Midbrain (tissue), 1 donor: Measurements from ENCODE around the gene DCT.
A peak's percentile ranks its signal among the peaks of the same experiment; 100 is the strongest.

Experiments used
- DNase-seq: peaks from one replicate; lab custom pipeline; 2025; lab: John Stamatoyannopoulos, UW

DCT gene

GRCh38 chr13:94454334-94454733 lies 25.1 kb downstream of the DCT start:
- no peak for DNase-seq

DNA sequence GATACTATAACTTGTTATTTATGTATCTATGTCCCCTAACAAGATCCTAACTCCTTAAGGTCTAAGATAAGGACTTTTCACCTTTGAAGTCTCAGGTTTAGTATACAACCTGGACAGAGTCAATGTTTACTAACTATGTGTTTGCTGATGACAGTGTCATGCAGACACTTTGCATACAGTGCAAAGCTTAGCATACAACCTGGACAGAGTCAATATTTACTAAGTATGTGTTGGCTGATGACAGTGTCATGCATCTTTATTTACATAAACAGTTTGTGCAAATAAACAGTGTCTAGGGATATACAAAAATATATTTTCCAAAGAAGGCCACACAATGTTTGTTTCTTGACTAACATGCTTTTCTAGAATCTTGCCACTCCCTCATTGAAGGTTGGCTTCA lies 34.7 kb downstream of the DCT start:
- DNase-seq, result no peak

DNA sequence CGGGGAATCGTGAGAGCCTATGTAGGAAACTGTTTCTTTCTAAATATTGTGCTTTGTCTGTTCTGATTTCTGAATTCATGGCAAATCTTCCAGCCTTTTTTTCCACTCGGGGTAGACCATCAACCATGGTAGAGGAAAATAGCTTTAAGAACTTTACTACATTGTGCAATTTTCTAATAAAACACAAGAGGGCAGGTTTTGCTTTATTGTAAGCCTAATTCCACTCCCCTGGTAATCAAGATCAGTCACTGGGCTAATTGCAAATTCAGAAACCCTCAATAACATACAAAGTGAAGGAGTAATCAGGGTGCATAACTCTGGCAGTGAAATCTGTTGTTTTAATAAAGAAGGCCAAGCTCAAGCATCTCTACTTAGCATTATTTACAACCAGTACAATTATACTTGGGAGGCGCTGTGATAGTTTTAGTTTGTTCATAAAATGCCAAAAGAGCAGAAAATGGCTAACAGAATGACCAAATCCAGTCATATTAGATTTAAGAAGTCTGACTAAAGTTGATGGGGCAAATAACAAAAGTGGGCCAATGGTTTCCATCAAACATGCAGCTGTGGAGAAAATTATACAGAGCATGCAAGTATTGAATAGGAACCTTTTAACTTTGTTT lies 43.8 kb downstream of the DCT start:
- DNase-seq, result peak; percentile 82

DNA sequence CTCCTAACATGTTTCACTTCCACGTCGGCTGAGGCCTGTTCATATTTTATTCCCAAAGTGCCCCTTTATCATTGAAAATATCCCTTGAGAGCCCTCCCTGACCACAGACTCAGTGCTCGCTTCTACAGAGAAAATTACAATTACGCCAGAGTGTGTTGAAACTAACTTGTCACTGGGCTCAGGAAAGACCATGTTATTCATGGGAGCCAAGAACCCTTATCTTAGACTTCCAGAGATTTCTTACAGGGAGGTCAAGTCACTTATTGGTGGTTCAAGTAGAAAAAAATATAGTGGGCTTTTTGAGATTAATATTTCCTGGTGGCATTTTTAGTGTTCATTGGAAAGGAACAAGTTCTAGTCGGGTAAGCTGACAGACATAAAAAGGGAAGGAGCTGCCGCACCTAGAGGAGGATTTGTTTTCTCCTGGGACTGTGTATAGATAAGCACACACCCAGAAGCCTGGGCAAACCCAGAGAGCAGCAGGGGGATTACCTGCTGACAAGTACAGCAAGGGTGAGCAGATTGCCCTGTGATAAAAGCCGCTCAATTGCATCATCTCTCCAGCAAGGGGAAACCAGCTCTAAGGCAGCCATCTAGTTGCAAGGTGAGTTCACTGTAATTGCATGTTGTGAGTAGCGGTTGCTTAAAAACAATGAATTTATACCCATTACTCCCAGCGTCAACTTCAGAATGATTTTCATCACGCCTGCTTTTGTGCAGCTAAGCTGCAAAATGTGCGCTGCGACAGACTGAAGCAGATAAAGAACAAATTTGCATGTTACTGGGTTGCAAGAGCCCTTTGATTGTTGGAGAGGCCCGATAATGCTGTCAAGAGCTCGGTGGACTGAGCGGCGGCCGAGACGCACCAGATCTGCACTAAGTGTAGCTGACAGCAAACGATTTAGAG lies 46.2 kb downstream of the DCT start:
- peak; percentile 8 for DNase-seq

DNA sequence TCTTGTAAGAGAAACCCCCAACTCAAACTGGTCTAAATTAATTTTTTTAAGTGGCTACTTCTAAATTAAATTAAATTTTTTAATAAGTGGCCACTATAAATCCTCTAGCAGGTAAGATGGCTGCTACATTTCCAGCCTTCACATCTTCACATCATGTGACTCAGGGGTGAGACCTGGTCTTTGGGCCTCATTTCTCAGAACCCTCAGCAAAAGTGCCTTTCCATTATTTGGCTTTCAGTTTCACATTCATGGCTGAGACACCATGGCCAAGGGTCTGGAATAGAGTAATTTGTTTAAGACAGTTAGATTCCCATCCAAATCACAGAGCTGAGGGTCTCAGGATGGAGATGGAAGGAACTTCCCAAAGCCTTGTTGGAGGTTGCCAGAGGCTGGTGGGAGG lies 47.5 kb downstream of the DCT start:
- DNase-seq, result no peak

DNA sequence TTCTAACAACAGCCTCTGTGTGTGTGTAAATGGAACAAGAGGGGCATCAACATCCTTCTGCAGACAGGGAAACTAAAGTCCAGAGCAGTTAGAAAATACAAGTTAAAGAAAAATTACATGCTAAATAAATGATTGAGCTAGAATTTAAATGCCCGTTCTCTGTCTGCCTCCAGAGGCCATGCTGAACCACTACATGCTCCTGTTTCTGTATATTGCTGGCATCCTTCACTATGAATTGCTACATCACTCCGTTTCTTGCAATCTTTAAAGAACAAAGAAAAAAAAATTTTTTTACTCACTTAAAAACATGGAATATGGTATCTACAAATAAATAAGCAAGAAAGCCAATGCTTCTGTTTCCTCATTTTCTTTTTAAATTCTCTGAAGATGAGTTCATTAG lies 47.9 kb downstream of the DCT start:
- DNase-seq, result no peak

GRCh38 chr13:94427313-94427953 lies 52.0 kb downstream of the DCT start:
- DNase-seq, result peak; percentile 5

DNA sequence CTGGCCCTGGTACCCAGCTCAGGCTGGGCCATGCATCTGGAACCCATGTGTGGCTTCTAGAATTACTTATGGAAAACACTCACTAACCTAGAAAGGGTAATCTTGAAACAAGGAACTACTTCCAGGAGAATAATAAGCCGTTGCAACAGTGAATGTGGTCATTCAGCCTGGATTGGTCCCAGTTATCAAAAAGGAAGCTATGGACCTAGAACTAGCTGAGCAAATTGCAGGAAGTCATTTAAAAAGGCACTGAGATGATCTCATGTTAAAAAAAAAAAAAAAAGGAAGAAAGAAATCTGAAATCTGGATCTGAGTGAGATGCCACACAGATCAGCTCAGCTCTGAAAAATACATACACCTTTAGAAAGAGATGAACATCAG lies 59.6 kb downstream of the DCT start:
- DNase-seq, result no peak

DNA sequence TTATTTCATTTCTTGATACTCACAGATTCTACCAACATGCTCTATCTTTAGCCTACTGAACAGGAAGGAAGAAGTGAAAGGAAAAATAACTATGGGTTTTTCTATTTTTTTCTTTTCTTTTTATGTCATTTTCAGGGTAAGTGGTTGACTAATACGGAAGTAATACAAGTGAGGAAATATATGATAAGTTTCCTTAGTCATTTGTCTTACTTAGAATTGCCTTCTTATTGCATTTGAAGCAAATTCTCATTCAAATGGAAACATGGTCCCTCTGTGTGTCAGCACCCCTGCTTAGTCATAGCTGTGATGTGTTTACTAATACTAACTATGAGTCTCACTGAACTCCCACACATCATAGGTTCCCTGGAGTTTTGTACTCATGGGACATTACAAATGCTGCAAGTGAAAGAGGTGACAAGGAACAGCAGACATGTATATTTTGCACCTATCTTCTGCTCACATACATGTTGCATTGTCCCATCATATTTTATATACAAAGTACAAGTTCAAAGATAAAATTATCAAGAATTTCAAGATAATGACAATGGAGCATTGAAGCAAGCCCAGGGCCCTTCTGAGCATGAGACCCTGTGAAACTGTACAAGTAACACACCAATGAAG lies 60.1 kb downstream of the DCT start:
- DNase-seq, result no peak

DNA sequence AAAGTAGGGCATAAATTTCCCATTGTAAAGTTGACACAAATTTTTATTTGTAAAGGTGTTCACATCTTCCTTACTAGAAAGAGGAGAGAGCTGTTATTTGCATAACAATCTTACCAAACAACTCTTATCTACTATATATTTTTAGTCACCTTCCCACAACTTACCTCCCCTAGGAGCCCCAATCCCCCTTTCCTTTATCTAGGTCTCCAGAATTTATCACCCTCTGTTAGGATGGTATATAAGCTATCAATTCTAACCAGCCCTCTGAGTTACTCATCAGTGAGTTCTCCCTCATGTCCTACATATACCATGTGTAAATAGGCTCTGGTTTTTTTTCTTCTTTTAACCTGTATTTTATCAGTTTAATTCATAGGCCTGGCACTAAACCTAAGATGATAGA lies 62.2 kb downstream of the DCT start:
- no peak for DNase-seq

GRCh38 chr13:94416454-94417080 lies 62.9 kb downstream of the DCT start:
- peak; percentile 4 for DNase-seq

GRCh38 chr13:94415500-94416237 lies 63.8 kb downstream of the DCT start:
- no peak for DNase-seq

DNA sequence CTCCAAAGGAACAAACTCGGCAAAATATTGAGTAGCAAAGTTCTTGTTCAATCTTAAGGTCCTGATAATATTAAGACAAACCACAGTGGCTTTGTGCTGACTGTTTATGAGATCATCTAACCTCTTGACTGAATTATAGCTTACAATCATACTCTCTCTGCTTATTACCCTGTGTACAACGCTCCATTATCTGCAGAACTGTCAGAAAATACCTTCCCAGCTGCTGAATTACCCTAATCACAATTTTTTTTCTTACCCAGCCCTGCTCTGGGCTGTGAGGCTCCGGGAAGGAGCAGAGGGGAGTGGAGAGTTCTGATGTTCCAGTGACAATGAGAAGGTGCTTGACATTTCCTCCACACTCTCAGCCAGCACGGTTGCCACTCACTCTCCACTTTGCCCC lies 64.8 kb downstream of the DCT start:
- DNase-seq, result no peak

DNA sequence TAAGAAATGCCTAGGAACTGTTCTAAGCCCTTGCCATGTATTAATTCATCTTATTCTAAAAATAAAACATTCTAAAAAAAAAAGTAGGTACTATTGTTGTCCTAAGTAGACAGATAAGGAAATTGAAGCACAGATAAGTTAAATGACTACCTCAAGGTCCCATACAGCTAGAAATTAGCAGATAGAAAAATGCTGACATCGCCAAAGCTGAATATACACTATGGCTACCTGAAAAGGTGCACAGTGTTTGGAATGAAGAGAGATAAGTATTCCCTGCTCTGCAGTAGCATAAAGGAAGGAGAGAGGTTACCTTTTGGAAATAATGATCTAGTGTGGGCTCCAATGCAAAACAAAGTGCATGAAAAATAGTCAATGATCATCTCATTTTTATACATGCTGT lies 65.3 kb downstream of the DCT start:
- no peak for DNase-seq

DNA sequence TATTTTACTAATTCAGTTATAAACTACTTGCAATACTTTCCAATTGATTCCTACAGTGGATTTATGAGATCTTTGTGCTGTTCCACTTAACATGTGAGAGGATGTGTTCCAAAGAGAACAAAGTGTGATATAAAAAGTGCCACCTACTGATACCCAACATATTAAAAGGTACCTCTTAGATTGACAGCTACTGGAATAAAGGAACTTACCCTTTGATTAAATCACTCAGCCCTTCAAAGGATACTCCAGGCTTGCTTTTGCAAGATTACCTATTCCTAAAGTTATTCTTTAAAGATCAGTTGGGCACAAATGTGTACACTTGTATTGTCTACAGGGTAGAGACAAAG lies 65.9 kb downstream of the DCT start:
- DNase-seq, result no peak

DNA sequence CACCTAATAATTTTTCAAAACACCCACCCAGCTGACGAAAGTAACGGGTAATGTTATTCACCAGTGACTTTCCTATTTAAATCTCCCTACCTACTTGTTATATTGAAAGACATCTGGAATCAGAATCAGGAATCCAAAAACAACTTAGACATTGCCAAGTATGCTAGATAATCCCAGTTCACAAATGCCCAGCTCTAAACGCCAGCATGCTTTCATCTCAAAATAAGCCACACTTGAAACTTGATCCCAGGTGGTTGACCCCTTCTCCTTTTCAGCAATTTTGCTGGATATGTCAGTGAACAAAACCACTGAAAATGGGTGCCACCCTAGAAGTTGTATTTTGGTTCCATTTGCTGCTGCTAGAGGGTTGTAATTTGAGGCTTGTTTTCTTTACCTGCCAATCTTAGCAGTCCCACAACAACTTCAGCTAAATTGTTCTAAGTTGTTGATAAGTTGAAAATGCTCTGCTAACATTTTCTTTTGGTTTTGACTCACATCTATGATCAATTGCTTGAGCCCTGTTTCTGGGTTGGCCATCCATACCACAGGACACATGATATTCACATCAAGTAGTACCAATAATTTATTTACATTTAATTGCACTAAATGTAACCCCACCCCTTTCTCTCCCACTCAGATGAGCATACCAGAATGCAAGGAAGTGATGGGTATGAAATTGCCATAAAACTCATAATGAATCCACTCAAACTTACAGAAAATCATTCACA lies 66.4 kb downstream of the DCT start:
- no peak for DNase-seq

DNA sequence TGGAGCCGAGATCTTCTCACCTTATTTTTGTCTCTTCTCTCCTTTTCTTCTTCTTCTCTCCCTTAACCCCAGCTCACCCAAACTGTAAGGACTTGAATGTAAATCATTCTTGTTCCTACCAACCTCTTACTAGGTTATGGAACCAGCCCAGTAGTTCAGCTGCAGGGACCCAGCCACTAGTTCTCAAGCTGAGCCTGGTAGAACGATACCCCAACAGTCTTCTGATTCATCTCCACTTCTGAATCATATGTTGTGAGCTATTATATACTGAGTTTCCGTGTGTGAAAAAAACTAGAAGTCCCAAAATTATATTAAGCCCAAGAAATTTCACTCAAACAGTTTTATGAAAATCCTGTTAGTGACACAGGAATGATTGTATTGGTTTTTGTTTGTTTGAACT lies 67.7 kb downstream of the DCT start:
- DNase-seq, result no peak

DNA sequence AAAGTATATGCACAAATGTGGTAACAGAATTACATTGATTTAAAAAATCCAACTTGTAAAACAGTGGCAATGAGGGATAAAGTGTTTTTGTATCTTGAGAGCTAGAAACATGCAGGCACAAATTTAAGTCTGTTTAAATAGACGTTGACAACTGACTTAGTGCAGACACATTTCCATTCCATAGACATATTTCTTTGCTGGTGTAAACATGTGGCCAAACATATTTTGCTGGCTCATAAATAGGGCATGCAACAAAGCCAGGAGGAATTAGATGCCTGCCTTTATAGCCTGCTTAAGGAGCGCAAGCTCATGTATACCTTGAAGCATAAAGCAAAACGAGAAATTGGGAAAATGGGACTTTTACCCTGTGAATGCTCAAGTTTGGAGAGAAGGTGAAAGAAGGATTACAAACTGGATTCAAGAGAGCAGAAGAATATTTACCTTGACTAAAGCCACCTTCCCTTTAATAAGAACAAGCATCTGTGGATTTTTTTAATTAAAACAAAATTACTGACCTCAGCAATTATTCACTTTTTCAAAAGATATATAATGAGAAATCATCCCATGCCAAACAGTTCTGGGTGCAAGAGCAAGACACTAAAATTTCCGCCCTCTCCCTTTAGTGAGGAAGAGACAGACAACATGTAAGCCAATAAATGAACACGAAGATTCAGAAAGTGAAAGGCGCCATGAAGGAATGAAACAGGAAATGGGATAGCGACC lies 71.0 kb downstream of the DCT start:
- no peak for DNase-seq

- DNase-seq, result no peak
These were observed 78.6 kb downstream of the DCT start for GRCh38 chr13:94400874-94401273.

DNA sequence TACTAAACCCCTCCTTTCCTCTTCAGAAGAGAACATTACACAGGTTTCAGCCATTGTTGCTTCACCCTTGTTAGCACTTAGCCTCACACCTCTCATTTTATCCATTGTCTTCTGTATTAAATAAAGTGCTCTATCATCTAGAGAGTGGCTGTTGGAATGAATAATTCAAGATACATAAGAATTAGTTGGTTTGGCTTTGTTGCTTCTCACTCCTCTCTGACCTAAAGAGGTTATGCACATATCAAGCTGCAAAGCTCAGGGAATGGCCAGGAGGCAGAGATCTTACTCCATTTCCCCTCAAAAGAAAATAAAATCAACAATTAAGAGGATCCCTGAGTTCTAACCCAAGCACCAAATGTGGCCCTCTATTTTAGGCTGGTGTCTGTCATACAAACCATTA lies 79.7 kb downstream of the DCT start:
- DNase-seq, result no peak
